Measurements from ENCODE around the gene AKR1C8.
"Not testable (repeated sequence)": the region's sequence is repeated elsewhere in the genome, so short reads cannot be mapped to it uniquely, and the experiment has no call there.

AKR1C8 gene

DNA sequence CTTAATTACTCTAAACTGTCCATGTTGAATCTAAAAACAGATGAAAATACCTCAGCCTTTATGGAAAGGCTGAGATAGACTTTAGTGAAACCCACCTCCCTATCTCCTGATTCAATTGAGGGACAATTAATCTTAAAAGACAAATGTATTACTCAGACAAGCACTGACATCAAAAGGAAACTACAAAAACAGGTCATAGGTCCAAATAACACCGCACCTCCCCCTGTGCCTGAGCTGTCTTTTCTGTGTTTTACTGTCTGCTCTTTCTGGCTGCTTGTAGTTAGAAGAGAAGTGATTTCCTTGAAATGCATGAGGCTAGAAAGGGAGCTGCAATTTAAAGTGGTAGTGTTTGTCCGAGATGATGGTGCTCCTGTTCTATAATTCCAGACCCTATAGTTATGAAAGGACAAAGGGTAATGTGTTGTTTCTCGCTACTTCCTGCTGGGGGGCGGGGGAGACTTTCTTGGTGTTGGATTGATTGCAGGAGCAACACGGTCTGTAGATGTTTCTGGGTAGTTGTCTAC is 16.0 kb downstream of the AKR1C8 start:
- no peak for DNase-seq (ENCODE audit: low spot score)

GRCh38 chr10:5165738-5166137 is 19.2 kb downstream of the AKR1C8 start:
- DNase-seq (ENCODE audit: low spot score): no peak

DNA sequence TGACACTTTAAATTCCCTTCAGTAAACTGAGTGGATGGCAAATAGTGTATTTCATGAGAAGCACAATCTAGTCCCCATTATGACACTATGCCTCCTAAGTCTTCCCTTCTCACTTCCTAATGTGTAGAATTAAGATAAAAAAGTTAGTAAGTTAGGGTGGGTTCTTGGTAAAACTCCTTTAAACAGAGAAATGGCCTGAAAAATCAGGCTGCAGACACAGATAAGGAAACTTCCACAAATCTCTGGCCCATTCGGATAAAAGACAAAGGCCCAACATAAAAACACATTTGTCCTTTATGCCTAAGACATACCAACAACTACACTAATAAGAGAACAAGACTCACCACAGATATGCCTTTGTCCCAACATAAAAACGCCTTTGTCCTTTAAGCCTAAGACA is 21.5 kb downstream of the AKR1C8 start:
- DNase-seq (ENCODE audit: low spot score): no peak

DNA sequence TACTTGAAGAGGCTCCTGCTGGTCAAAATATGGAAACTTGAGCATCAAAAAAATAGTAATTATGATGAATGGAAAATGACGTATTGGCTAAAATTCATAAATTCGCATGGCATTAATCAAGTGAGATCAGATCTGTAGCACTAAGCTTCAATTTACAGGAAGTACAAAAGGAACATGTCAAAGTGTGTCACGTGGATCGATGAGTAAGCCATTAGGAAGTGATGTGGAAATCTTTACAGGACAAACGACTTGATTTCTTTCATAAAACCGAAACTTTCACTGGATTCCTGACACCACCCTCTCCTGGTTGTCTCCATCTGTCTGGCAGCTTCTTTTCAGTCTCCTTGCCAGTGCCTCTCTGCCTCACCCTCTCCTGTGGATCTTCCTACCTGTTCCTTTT is 25.8 kb downstream of the AKR1C8 start:
- no peak for DNase-seq (ENCODE audit: low spot score)

- DNase-seq (ENCODE audit: low spot score): no peak
These were observed 27.4 kb downstream of the AKR1C8 start for GRCh38 chr10:5157501-5157900.

GRCh38 chr10:5155951-5156350 is 29.0 kb downstream of the AKR1C8 start:
- DNase-seq (ENCODE audit: low spot score): no peak

GRCh38 chr10:5151076-5151475 is 33.9 kb downstream of the AKR1C8 start:
- DNase-seq (ENCODE audit: low spot score): no peak

DNA sequence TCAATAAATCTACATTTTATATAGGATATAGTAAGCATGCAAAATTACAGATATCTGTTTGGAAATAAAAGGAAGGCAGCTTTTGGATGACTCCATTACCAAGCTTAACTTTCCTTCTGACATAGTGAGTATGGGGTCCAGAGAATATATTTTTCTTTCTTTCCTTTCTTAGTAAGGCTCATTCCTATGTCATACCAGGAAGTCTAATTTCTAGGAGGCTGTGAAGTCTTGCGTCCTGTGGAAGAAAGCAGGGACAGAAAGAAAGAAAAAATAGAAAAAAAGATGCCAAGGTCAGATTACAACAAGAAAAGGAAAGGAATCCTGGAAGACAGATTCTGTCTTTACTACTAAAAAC is 36.3 kb downstream of the AKR1C8 start:
- DNase-seq (ENCODE audit: low spot score): no peak

DNA sequence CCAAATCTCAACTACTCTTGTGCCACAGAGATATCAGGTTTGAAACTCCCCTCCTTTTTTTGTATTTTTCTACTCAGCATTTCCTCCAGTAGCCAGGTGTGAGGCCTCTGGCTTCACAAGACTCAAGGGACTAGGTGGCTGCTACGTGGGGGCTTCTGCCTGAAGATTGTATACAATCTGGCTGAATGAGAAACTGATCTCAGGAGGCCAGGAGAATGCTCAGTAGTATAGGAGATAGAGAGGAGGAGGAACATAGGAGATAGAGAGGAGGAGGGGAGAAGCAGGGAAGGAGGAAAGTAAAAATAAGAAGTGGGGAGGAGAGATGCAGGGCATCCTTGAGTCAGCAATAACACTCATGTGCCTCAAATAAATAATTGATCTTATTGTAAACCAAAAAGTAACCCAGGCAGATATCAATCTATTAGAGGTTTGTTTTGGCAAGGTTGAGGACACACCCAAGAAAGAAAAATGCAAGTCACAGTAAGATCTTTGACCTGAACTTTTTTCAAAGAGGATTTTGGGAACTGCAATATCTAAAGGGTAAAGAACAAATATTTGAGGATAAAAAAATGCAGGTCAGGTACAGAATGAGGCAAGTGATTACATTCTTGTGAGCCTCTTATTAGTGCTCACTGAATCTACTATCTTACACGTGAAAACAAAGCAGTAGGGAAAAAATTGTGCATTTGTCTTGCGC is 36.8 kb downstream of the AKR1C8 start:
- no peak for DNase-seq (ENCODE audit: low spot score)

GRCh38 chr10:5147255-5147980 is 37.5 kb downstream of the AKR1C8 start:
- no peak for DNase-seq (ENCODE audit: low spot score)

DNA sequence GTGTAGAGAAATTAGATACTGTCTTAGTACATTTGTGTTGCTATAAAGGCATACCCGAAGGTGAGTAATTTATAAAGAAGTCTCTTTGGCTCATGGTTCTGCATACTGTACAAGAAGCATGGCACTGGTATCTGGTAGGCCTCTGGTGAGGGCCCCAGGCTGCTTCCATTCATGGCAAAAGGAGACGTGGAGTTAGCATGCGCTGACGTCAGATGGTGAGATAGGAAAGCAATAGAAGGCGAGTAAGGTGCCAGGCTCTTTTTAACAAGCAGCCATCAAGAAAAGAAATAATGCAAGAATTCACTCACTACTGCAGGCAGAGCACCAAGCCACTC is 38.1 kb downstream of the AKR1C8 start:
- no peak for DNase-seq (ENCODE audit: low spot score)

DNA sequence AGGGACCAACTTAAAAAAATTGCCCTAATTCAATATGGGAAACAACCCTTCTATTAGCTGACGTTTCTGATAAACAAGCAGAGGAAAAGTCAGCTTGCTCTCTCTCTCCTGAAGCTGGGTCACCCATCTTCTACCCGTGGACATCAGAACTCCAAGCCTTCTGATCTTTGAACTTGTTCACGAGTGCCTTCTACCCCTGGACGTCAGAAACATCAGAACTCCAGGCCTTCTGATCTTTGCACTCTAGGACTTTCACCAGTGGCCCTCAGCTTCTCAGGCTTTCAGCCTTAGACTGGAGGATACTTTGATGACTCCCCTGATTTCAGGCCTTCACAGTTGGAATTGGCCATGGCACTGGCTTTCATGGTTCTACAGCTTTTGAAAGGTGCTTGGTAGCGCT is 41.8 kb downstream of the AKR1C8 start:
- DNase-seq (ENCODE audit: low spot score): no peak

GRCh38 chr10:5142199-5142598 is 42.8 kb downstream of the AKR1C8 start:
- DNase-seq (ENCODE audit: low spot score): no peak

GRCh38 chr10:5137699-5138098 is 47.3 kb downstream of the AKR1C8 start:
- DNase-seq (ENCODE audit: low spot score): not testable (repeated sequence)

DNA sequence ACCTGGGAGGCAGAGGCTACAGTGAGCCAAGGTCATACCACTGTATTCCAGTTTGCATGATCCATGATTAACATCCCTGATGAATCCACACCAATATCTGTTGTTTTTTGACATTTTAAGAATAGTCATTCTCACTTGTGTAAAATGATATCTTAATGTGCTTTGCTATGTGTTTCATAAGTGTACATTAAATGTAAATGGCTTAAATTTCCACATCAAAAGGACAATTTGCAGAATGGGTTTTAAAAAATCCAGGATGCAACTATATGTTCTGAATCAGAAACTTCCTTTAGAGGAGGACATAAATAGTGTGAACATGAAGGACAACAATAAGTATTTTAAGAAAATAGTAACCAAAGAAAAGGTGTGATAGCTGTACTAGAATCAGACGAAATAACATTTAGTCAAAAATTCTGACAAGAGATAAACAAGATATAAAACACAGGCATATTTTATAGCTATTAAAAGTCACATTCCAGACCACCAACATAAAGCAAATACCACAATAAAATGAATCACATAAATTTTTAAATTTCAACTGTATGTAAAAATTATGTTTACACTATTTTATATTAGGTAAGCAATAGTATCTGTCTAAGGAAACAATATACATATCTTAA is 48.4 kb downstream of the AKR1C8 start:
- no peak for DNase-seq (ENCODE audit: low spot score)

- DNase-seq (ENCODE audit: low spot score): no peak
These were observed 49.4 kb downstream of the AKR1C8 start for GRCh38 chr10:5135581-5135980.

DNA sequence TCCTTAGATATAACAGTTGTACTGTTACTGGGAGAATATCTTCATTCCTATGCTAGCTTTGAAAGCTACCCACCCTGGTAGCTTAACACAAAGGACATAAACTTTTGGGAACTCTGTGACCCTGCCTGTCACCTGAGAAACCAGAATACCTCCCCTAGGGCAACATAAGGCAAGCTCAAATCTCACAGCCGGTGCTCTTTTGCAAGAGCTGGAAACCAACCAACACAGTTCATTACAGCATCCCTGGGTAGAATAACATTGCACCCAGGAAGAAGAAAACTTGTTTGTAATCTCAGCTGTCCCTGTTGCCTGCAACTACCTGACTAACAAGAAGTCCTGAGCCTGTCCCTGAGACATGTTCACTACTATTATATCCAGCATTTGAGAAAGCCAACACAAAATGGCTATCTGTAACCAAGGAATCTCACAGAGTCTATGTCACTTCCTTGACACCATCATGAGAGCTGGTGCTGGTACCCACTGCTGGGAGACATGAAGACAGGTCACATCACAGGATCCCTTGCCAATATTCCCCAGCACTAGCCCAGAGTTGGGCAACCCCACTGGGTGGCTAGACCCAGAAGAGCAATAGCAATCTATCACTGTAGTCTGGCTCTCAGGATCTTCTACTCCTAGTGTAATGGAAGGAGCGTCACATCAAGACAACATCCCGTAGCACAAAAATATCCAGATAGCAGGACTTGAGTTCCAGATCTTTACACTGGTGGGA is 59.5 kb downstream of the AKR1C8 start:
- no peak for DNase-seq (ENCODE audit: low spot score)

DNA sequence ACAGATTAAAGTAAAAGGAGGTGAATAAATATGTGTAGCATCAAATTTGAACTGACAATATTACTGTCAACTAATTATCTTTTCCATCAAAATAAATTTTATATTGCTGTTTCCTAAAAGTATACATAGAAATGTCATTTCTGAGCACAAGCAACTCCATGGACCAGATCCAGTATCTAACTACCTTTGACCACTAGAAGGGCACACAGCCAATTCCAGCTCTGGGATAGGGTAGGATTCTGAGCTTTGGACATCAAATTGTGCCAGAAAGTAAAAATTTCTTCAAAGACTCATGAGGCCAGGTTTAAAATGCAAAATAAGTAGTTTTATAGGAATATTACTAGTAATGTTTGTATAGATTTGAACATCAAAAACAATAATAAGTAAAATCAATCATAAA is 61.1 kb downstream of the AKR1C8 start:
- no peak for DNase-seq (ENCODE audit: low spot score)

DNA sequence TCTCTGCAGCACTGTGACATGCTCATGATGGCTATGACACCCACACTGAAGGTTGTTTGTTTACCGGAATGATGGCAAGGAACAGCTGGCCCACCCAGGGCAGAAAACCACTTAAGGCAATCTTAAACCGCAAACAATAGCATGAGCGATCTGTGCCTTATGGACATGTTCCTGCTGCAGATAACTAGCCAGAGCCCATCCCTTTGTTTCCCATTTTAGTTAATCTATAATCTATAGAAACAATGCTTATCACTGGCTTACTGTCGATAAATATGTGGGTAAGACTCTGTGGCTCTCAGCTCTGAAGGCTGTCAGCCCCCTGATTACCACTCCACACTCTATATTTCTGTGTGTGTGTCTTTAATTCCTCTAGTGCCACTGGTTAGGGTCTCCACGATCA is 65.0 kb downstream of the AKR1C8 start:
- DNase-seq (ENCODE audit: low spot score): not testable (repeated sequence)

DNA sequence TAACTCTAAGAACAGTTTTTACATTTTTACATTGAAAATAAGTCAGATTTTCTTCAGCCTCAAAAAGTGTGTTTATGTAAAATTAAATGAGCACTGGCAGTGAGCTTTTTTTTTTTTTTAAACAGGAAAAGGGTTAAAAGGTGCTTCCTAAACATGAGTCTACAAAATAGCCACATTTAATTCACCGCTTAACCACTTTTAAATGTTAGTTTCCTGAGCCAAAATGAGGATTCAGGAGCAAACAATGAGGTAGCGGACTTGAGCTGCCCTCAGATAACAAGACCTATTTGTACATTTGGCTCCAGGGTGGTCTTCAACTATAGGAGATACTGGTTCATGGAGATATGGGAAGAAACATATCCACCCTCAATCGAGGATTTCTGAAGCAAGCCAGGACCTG is 67.9 kb downstream of the AKR1C8 start:
- DNase-seq (ENCODE audit: low spot score): no peak

DNA sequence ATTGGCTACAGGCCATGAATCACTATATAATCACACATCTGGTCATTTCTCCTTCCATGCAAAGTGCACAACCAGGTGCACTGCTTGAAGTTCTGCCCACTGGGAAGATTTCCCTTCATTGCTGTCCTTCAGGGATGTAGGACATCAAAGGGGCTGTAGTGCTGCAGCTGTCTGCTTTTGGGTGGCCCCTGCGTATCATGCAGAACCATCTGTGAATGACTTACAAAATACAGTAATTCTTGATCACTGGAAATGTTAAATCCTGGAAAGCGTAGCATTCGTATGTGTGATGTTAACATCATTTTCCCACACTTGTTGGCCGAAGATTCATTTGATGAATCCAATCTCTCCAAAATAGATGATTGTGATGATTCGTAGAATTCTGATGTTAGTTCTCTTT is 68.3 kb downstream of the AKR1C8 start:
- DNase-seq (ENCODE audit: low spot score): no peak

- DNase-seq (ENCODE audit: low spot score): not testable (repeated sequence)
These were observed 75.1 kb downstream of the AKR1C8 start for GRCh38 chr10:5109861-5110260.
